Erythroblast (primary cell): ENCODE results near the gene DRAM2.

Experiments used
- GATA1 ChIP-seq: IDR thresholded peaks from 2 replicates; pipeline ENCODE4 v1.6.1; 2011; ENCODE audit warnings: low read depth, mild to moderate bottlenecking, control low read depth, low read length, moderate library complexity
- POLR2A ChIP-seq: IDR thresholded peaks from 2 replicates; pipeline ENCODE4 v1.6.1; 2011; ENCODE audit warnings: mild to moderate bottlenecking, low read length

DNA sequence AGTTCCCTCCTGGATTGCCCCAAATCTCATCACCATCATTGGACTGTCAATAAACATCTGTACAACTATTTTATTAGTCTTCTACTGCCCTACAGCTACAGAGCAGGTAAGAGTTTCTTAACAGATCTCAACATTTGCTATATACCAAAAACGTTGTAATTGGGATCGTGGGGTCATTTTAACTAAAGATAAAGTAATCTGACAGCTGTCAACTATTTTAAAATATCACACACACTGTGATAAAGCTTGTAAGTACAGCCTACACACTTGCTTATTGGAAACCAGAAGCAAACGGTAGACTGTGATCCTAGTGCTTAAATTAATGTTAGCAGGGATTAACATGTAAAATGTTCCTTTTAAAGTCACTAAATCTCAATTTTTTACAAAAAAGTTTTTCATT, 8.1 kb upstream of the DRAM2 start:
- TF ChIP-seq POLR2A (no peak), GATA1 (no peak)
